HG02642 (cell line): ENCODE results near the gene KCNJ12.
"Not testable (repeated sequence)": the region's sequence is repeated elsewhere in the genome, so short reads cannot be mapped to it uniquely, and the experiment has no call there.

Source experiments
- ATAC-seq: cut with Tn5 transposase; IDR thresholded peaks from one replicate; pipeline ENCODE4 v1.9.1; 2021; ENCODE audit warnings: mild to moderate bottlenecking; ENCODE audit not compliant: unreplicated experiment, poor library complexity

The KCNJ12 gene

GRCh38 chr17:21381076-21381706 lies 5.0 kb downstream of the KCNJ12 start:
- no peak for ATAC-seq

GRCh38 chr17:21382560-21383495 lies 6.7 kb downstream of the KCNJ12 start:
- ATAC-seq = no peak

- ATAC-seq = no peak
Observed at GRCh38 chr17:21385281-21385845, 9.2 kb downstream of the KCNJ12 start.

- no peak for ATAC-seq
Observed at GRCh38 chr17:21387616-21388015, 11.5 kb downstream of the KCNJ12 start.

GRCh38 chr17:21388066-21388465 lies 11.9 kb downstream of the KCNJ12 start:
- ATAC-seq = no peak

GRCh38 chr17:21388944-21389343 lies 12.8 kb downstream of the KCNJ12 start:
- no peak for ATAC-seq

- ATAC-seq = no peak
Observed at GRCh38 chr17:21389394-21389793, 13.2 kb downstream of the KCNJ12 start.

- no peak for ATAC-seq
Observed at GRCh38 chr17:21390294-21390693, 14.1 kb downstream of the KCNJ12 start.

- no peak for ATAC-seq
Observed at GRCh38 chr17:21392266-21392665, 16.1 kb downstream of the KCNJ12 start.

- no peak for ATAC-seq
Observed at GRCh38 chr17:21394265-21394664, 18.1 kb downstream of the KCNJ12 start.

- no peak for ATAC-seq
Observed at GRCh38 chr17:21395764-21396163, 19.6 kb downstream of the KCNJ12 start.

- ATAC-seq = no peak
Observed at GRCh38 chr17:21396237-21396636, 20.1 kb downstream of the KCNJ12 start.

GRCh38 chr17:21397341-21398190 lies 21.4 kb downstream of the KCNJ12 start:
- no peak for ATAC-seq

- no peak for ATAC-seq
Observed at GRCh38 chr17:21399474-21400186, 23.5 kb downstream of the KCNJ12 start.

GRCh38 chr17:21400187-21400569 lies 24.0 kb downstream of the KCNJ12 start:
- not testable (repeated sequence) for ATAC-seq

- ATAC-seq = no peak
Observed at GRCh38 chr17:21400816-21401593, 24.8 kb downstream of the KCNJ12 start.

GRCh38 chr17:21402166-21402571 lies 26.0 kb downstream of the KCNJ12 start:
- not testable (repeated sequence) for ATAC-seq

GRCh38 chr17:21402926-21403325 lies 26.8 kb downstream of the KCNJ12 start:
- not testable (repeated sequence) for ATAC-seq

GRCh38 chr17:21404106-21404505 lies 27.9 kb downstream of the KCNJ12 start:
- not testable (repeated sequence) for ATAC-seq
